ENCODE measurements around the gene SPON1.

- TF ChIP-seq TARDBP (IDR thresholded peaks at IDR 0.05) (no peak), ZNF384 (IDR thresholded peaks at IDR 0.05) (no peak), ELF4 (IDR thresholded peaks at IDR 0.05) (no peak), CTBP1 (IDR thresholded peaks at IDR 0.05; ENCODE audit: borderline replicate concordance) (no peak)
Observed at GRCh38 chr11:14184028-14184940, 221.8 kb downstream of the SPON1 start.
